ENCODE data around the gene HS3ST3B1.

The HS3ST3B1 gene

GRCh38 chr17:14300575-14301278 is at the start of gene HS3ST3B1:
TSS of gene HS3ST3B1 (plus strand) at chr17:14301081. CDS start at chr17:14301519, 438 bp downstream.
- DNase-seq, result peak; percentile 79 to 83

GRCh38 chr17:14261406-14261805 is 39.5 kb upstream of the HS3ST3B1 start:
- no peak for DNase-seq

GRCh38 chr17:14268264-14268663 is 32.6 kb upstream of the HS3ST3B1 start:
- DNase-seq, result no peak

- no peak for DNase-seq
These were observed 31.4 kb upstream of the HS3ST3B1 start for GRCh38 chr17:14269473-14269872.

GRCh38 chr17:14270508-14270907 is 30.4 kb upstream of the HS3ST3B1 start:
- no peak for DNase-seq

- no peak for DNase-seq
These were observed 24.2 kb upstream of the HS3ST3B1 start for GRCh38 chr17:14276535-14277250.

GRCh38 chr17:14281530-14281929 is 19.4 kb upstream of the HS3ST3B1 start:
- DNase-seq, result no peak

- DNase-seq, result no peak
These were observed 18.2 kb upstream of the HS3ST3B1 start for GRCh38 chr17:14282726-14283125.

GRCh38 chr17:14289162-14289561 is 11.7 kb upstream of the HS3ST3B1 start:
- no peak for DNase-seq

GRCh38 chr17:14294876-14295275 is 6.0 kb upstream of the HS3ST3B1 start:
- no peak for DNase-seq

- DNase-seq, result no peak
These were observed 5.2 kb upstream of the HS3ST3B1 start for GRCh38 chr17:14295676-14296075.

GRCh38 chr17:14296166-14296910 is 4.5 kb upstream of the HS3ST3B1 start:
- DNase-seq, result no peak

- DNase-seq, result no peak
These were observed 3.6 kb upstream of the HS3ST3B1 start for GRCh38 chr17:14297161-14297851.

GRCh38 chr17:14298221-14298946 is 2.5 kb upstream of the HS3ST3B1 start:
- DNase-seq, result no peak

GRCh38 chr17:14298947-14299279 is 2.0 kb upstream of the HS3ST3B1 start:
- no peak for DNase-seq

- no peak for DNase-seq
These were observed 1.4 kb upstream of the HS3ST3B1 start for GRCh38 chr17:14299280-14300141.

GRCh38 chr17:14301279-14302090 is 604 bp downstream of the HS3ST3B1 start:
- DNase-seq, result no peak

GRCh38 chr17:14302091-14302430 is 1.2 kb downstream of the HS3ST3B1 start:
- no peak for DNase-seq

- DNase-seq, result peak; percentile 33 to 46
These were observed 1.7 kb downstream of the HS3ST3B1 start for GRCh38 chr17:14302431-14303099.
